Activated CD4-positive, alpha-beta T cell treated with anti-CD3 and anti-CD28 coated beads, Interleukin-2, amount 50 U/mL, for 24 hours (primary cell): Measurements from ENCODE around the gene OPA3.

Experiments used
- DNase-seq, 2 donors: peaks; one replicate each; pipeline ENCODE4 v3.0.0-alpha.2; 2020; ENCODE audit warnings: low read depth in 1 of 2, low spot score in 1 of 2

The OPA3 gene

DNA sequence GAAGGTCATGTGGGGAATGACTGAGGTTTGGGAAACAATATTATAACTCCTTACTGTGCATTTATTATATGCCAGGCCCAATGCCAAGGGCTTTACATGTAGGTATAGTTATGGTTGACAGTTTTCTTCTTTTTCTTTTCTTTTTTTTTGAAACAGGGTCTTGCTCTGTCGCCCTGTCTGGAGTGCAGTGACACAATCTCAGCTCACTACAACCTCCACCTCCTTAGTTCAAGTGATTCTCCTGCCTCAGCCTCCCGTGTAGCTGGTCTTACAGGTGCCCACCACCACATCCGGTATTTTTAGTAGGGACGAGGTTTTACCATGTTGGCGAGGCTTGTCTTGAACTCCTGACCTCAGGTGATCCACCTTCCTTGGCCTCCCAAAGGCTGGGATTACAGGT lies 101.6 kb downstream of the OPA3 start:
- DNase-seq: no peak

DNA sequence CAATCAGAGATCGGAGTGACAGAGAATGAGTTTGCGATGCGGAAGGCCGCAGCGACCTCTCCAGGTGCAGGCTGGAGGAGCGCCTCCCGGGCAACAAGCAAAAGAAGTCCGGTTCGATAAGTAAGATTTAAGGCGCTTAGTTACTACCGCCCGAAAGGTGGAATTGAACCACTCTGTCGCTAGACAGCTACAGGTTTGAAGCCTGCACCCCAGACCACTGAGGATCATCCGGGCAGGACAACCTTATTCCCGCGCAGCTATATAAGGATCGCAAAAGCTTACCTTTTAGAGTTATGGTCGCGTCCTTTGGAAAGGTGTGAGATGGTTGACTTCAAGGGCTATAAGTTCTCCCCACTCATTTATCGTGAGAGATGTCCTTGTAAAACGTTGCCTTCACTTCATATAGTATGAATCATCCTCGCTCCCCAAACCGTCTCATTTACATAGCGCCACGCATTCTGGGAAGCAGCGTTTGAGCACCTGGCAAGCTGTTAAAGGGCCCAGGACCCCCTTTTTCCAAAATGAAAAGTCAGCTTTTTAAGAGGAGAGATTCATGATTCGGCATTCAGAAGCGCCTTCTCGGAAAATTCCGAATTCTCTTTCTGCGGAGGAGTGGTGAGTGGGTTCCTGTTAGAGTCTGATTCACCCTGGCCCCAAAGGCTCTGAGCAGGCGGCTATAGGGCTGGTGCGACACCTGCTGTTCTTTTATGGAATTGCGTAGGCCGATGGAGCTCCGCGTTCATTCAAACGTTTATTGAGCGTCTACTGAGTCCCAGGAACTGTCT lies 106.0 kb downstream of the OPA3 start:
- peak; percentile 83 to 91 for DNase-seq

DNA sequence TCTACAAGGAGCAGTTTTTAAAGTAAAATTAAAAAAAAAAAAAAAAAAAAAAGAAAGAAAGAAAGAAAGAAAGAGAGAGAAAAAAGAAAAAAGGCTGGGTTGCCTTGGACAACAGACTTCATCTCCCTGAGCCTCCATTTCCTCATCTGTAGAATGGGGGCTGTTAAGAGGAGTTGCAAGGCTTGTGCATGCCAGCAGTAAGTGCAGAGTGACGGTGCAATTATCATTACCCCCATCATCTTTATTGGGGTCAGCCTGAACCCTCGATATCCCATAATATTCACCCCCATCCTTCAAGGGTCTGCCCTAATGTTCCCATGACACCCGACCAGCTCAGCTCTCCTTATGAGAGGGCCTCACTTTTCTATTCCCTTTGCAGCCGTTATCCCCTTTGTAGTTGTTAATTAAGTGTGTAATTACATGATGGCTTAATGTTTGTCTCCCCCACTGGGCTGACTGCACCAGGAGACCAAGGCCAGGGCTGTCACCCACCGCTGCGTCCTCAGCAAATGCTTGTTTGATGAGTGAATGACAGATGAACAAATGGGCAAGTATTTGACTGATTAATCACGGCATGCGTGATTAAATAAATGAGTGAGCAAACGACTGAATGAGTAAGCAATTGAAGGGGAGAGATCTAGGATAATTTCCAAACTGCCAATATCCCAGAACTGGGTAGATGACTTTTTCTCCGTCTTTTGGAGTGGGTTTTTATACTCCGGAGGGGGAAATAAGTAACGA lies 106.7 kb downstream of the OPA3 start:
- no peak for DNase-seq
